Spleen (tissue), 7 donors: ENCODE results near the gene EIF3I.

Experiments
- POLR2A ChIP-seq, 3 donors: fragments of 450-650 bp; IDR thresholded peaks; one replicate each; pipeline ENCODE4 v1.5.1; 2017; ENCODE audit warnings: antibody characterized with exemption in 3 of 3, mild to moderate bottlenecking in 1 of 3
- POLR2AphosphoS5 ChIP-seq, 3 donors: sonication (generic); formaldehyde crosslinking; IDR thresholded peaks; one replicate each; pipeline ENCODE4 v1.5.1; 2017; ENCODE audit warnings: antibody characterized with exemption in 3 of 3
- TF ChIP-seq, protein P1 (sequence below), 11 experiments: fragments of 200-600 bp in 7 of 11; fragments of 450-650 bp in 4 of 11; sonication (generic) in 4 of 11; IDR thresholded peaks in 8 of 11; conservative IDR thresholded peaks in 3 of 11; 1 replicate in 7 of 11; 2 replicates in 4 of 11; pipeline versions ENCODE4 v1.4.0 to v1.8.0; 2016 to 2021; ENCODE audit warnings: antibody characterized with exemption in 11 of 11, inconsistent platforms in 4 of 11, mild to moderate bottlenecking in 1 of 11
- donor health status: DM: no; HTN: no; CAD: no; lungs with moderate emphysema.
- donor health status: DM: no; HTN: no; CAD: no.
- donor health status: DM: no; HTN: no; CAD: no.

DNA sequence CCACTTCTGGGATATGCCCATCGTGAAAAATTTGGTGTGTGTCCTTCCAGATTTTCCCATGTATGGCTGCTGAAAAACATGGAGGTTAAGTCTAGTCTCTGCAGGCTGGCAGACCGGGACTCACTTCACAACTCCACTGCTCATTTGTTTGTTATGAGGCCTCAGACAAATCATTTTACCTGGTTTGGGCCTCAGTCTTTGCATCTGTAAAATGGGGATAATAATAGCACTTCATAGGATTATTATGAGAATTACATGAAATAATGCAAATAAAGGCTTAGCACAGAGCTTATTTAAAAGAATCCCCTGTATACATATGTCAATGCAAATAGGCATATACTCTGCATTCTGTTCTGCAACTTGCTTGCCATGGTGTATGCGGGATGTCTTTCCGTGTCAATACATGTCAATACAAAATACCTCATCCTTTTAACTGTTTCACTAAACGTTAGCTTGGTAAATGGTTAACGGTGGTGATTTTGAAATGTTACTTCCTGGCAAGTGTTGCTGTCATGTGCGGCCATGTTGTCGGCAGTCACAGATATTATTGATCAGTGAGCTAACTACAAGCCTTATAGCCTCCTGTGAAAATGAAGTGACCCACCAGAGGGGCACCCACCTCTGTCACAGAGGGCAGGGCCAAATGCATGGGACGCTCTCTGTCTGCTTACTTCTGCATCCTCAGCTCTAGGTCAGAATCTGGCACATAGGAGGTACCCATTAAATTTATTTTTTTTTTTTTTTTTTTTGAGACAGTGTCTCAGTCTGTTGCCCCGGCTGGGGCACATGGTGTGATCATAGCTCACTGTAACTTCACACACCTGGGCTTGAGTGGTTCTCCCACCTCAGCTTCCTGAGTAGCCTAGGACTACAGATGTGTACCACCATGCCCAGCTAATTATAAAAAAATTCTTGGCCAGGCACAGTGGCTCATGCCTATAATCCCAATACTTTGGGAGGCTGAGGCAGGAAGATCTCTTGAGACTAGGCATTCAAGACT lies 33.2 kb downstream of the EIF3I start:
- TF ChIP-seq POLR2A (IDR thresholded peaks at IDR 0.05) = no peak
- TF ChIP-seq, protein P1, sequence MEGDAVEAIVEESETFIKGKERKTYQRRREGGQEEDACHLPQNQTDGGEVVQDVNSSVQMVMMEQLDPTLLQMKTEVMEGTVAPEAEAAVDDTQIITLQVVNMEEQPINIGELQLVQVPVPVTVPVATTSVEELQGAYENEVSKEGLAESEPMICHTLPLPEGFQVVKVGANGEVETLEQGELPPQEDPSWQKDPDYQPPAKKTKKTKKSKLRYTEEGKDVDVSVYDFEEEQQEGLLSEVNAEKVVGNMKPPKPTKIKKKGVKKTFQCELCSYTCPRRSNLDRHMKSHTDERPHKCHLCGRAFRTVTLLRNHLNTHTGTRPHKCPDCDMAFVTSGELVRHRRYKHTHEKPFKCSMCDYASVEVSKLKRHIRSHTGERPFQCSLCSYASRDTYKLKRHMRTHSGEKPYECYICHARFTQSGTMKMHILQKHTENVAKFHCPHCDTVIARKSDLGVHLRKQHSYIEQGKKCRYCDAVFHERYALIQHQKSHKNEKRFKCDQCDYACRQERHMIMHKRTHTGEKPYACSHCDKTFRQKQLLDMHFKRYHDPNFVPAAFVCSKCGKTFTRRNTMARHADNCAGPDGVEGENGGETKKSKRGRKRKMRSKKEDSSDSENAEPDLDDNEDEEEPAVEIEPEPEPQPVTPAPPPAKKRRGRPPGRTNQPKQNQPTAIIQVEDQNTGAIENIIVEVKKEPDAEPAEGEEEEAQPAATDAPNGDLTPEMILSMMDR (IDR thresholded peaks at IDR 0.05 in 8 of 11, conservative IDR thresholded peaks at IDR 0.05 in 3 of 11) = no peak
- no peak for TF ChIP-seq POLR2AphosphoS5 (IDR thresholded peaks at IDR 0.05)
